HG02759 (cell line): Measurements from ENCODE around the gene CERS5.

Source experiments
- ATAC-seq: cut with Tn5 transposase; IDR thresholded peaks from one replicate; pipeline ENCODE4 v1.9.1; 2021; ENCODE audit warnings: mild to moderate bottlenecking, moderate library complexity; ENCODE audit not compliant: unreplicated experiment

CERS5 gene

GRCh38 chr12:50132505-50133135 lies 34.5 kb downstream of the CERS5 start:
- ATAC-seq = no peak

- ATAC-seq = no peak
Observed at GRCh38 chr12:50129290-50129689, 37.9 kb downstream of the CERS5 start.

GRCh38 chr12:50127546-50127945 lies 39.6 kb downstream of the CERS5 start:
- ATAC-seq = no peak

GRCh38 chr12:50123203-50123602 lies 44.0 kb downstream of the CERS5 start:
- no peak for ATAC-seq

DNA sequence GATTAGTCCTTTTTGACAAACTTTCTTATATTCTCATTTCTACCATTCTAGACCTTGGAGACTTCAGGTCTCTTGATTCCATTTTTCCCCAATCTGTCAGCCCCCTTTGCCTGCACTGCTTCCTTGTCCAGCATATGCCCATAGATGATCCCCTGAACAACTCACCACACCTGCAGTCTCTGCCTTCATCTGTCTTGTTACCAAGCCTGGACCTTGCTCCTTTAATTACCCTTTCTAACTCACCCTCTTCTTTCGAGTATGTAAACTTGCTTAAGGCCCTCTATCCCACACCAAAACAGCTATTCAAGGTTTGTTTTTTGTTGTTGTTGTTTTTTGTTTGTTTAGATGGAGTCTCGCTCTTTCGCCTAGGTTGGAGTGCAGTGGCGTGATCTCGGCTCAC lies 45.5 kb downstream of the CERS5 start:
- ATAC-seq = no peak

DNA sequence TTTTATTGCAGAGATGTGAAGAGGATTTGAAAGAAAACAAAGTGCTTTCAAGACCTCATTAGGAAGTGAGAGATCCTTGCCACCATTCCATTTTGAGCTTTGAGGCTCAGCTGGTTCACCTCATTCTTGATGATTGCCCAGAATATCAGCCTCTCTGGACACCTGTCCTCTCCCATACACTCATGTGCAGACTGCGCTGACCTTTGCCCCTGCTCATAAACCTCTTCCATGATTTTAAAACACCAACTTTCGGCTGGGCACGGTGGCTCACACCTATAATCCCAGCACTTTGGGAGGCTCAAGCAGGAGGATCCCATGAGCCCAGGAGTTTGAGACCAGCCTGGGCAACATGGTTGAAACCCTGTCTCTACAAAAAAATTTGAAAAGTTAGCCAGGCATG lies 46.2 kb downstream of the CERS5 start:
- ATAC-seq = no peak

- no peak for ATAC-seq
Observed at GRCh38 chr12:50120521-50120920, 46.6 kb downstream of the CERS5 start.

DNA sequence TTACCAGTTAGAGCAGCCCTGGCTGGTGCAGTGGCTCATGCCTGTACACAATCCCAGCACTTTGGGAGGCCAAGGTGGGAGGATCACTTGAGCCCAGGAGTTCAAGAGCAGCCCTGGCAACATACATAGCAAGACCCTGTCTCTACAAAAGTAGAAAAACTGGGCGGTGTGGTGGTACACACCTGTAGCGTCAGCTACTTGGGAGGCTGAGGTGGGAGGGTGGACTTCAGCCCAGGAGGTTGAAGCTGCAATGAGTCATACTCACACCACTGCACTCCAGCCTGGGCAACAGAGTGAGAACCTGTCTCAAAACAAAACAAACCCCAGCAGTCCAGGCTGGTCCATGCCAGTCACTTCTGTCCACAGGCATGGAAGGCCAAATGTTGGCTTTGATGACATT lies 47.8 kb downstream of the CERS5 start:
- ATAC-seq = no peak

DNA sequence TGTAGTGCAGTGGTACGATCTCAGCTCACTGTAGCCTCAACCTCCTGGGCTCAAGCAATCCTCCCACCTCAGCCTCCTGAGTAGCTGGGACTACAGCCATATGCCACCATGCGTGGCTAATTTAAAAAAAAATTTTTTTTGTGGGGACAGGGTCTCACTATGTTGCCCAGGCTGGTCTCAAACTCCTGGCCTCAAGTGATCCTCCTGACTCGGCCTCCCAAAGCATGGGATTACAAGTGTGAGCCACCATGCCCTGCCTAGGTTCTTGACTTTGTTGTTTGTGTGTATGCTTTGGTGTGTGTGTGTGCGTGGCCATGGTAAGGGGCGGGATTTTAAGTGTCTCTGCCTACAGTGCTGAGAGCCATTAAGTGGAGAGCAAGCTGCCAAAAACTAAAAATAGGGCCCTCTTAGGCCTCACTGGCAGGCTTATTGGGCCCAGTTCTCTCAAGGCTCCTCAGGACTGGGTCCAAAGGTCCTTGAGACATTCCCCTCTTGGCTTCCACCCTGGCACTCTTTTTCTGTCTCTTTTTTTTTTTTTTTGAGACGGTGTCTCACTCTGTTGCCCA lies 50.0 kb downstream of the CERS5 start:
- no peak for ATAC-seq

GRCh38 chr12:50112456-50113218 lies 54.5 kb downstream of the CERS5 start:
- ATAC-seq = no peak

- ATAC-seq = peak; percentile 80
Observed at GRCh38 chr12:50111693-50112455, 55.3 kb downstream of the CERS5 start, which contains the start of gene COX14. COX14 (plus strand) TSS chr12:50112236; CDS start chr12:50120044, 7,808 bp downstream.

DNA sequence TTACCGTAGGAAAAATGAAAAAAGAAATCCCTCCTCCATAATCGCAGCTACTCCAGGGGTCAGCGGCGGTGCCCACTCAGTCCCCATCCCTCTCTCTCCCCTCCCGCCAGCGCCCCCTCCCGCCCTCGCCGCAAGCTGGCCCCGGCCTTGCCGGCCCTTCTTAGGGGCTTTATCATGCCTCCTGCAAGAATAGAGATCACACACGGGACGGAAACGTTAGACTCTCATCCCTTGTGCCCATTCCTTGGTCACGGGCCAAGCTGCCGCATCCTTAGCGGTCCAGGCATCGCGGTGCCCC lies 55.8 kb downstream of the CERS5 start:
- peak; percentile 2 for ATAC-seq

DNA sequence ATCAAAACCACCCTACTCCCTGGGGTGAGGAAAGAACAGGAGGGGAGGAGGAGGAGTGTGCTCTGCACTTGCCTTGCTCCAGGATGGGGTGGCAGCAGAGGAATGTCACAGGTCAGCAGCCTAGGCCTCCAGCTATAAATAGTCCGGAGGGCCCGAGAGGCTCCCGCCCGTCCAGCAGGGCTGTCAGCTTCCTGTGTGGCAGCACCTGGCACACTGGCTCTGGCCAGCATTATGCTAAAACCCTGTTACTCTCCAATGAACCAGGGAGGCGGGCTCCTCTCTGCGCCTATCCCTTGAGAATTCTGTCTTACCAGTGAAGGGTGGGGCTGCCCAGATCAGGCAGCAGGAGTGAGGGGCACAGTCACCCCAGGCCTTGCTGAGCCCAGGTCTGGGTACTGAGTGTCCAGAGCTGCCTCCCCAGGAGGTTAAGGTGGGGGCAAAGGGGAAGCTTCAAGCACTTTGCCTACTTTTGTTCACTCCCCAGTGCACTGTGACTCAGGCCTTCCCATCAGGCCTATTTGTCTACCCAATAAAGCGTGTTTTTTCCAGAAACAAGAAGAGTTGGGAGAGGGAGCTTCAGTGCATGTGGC lies 56.3 kb downstream of the CERS5 start:
- ATAC-seq = no peak

- ATAC-seq = no peak
Observed at GRCh38 chr12:50110127-50110761, 56.9 kb downstream of the CERS5 start.

DNA sequence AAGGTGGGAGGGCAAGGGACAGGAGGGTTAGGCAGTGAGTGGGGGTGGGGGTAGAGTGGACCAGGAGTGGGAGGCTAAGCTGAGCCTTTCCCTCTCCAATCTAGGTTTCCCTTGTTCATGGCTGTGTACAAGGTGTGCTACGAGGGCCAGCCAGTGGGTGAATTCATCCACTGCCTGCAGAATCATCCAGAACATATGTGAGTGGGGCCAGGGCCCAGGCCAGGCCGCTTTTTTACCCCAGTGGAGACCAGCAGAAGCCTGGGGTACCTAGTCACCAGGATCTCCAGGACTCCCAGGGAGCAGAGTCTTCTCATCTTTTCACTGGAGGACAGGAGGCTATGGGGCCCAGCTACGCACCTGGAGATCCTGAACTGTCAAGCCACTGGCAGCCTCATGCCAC lies 57.9 kb downstream of the CERS5 start:
- no peak for ATAC-seq

DNA sequence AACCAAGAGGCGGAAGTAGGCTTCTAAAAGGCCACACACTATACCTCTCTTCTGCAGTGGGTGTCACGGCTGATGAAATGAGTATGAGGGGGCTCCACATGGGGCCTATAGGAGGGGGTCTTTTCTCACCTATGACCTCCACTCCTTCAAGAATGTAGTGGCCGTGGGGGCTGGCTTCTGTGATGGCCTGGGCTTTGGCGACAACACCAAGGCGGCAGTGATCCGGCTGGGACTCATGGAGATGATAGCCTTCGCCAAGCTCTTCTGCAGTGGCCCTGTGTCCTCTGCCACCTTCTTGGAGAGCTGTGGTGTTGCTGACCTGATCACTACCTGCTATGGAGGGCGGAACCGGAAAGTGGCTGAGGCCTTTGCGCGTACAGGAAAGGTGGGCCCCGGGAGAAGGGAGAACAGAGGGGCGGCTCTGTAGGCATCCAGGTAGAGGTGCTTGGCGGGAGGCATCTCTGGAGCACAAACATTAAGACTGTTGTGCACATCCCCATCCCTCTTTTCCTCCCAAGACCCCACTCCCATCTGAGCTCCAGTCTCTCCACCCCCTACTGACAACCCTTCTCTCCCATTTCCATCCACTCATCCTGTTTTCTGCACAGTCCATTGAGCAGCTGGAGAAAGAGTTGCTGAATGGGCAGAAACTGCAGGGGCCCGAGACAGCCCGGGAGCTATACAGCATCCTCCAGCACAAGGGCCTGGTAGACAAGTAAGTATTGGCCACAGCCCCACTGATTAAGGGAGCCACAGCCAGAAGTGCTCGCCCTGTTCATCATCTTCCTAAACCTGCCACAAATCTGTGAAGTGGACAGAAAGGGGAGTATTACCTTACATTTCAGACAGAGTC lies 59.5 kb downstream of the CERS5 start:
- ATAC-seq = no peak

GRCh38 chr12:50106907-50107306 lies 60.3 kb downstream of the CERS5 start:
- no peak for ATAC-seq

DNA sequence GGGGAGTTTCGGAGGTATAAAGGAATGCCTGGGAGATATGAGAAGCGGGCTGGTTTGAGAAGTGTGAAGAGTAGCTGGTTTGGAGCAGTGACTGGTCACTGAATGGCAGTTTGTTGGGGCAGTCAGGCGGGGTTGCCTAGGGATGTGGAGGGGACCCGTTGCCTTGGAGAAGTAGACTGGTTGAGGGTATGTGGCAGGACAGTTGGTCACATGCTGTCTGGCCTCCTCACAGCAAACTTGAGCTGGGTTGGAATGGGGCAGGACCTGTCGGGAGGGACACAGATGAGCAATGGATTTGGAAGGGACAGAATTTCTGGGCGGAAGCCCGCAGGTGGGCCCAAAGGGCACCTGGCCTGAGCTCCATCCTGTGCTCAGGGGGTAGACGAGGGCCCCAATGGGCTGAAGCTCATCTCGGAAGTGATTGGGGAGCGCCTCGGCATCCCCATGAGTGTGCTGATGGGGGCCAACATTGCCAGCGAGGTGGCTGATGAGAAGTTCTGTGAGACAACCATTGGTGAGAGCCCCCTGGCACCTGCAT lies 61.2 kb downstream of the CERS5 start:
- no peak for ATAC-seq
